HepG2 (cell line): ENCODE results near the gene NCAPD2. TPM values are rescaled to one million over a fixed set of nuclear protein-coding genes. Genes with fewer than 3 reads are reported as not detected.

Experiments
- FOXM1 ChIP-seq: sonication (generic); formaldehyde crosslinking; IDR thresholded peaks from 2 replicates; pipeline ENCODE4 v1.5.0; 2020; ENCODE audit warnings: missing genetic modification reagents
- MXD1 ChIP-seq: sonication (generic); formaldehyde crosslinking; IDR thresholded peaks from 2 replicates; pipeline ENCODE4 v1.4.0; 2020; ENCODE audit warnings: mild to moderate bottlenecking, missing genetic modification reagents
- MYNN ChIP-seq: sonication (generic); formaldehyde crosslinking; IDR thresholded peaks from 2 replicates; pipeline ENCODE4 v1.4.0; 2020; ENCODE audit warnings: mild to moderate bottlenecking, low read depth, missing genetic modification reagents
- NFRKB ChIP-seq: fragments of 450-650 bp; IDR thresholded peaks from 2 replicates; pipeline ENCODE4 v1.6.1; 2017
- NPAS2 ChIP-seq: sonication (generic); formaldehyde crosslinking; IDR thresholded peaks from 2 replicates; pipeline ENCODE4 v1.8.0; 2022; ENCODE audit warnings: mild to moderate bottlenecking, missing genetic modification reagents, borderline replicate concordance
- PHF8 ChIP-seq: sonication (generic); formaldehyde crosslinking; IDR thresholded peaks from 2 replicates; pipeline ENCODE4 v1.5.0; 2020; ENCODE audit warnings: missing genetic modification reagents
- SATB2 ChIP-seq: sonication (generic); formaldehyde crosslinking; IDR thresholded peaks from 2 replicates; pipeline ENCODE4 v1.5.0; 2020; ENCODE audit warnings: missing genetic modification reagents
- USF2 ChIP-seq, 2 experiments: sonication (generic) in 1 of 2; formaldehyde crosslinking in 1 of 2; IDR thresholded peaks; 2 replicates each; pipeline versions ENCODE4 v1.5.1 to v1.6.1; 2011 to 2020; ENCODE audit warnings: borderline replicate concordance in 1 of 2, low read depth in 1 of 2, low read length in 1 of 2, mild to moderate bottlenecking in 1 of 2, missing genetic modification reagents in 1 of 2, moderate library complexity in 1 of 2
- ZBTB43 ChIP-seq: sonication (generic); formaldehyde crosslinking; conservative IDR thresholded peaks from 2 replicates; pipeline ENCODE4 v1.4.0; 2020; ENCODE audit warnings: missing genetic modification reagents
- ZBTB7B ChIP-seq: sonication (generic); formaldehyde crosslinking; IDR thresholded peaks from 2 replicates; pipeline ENCODE4 v1.4.0; 2020; ENCODE audit warnings: missing genetic modification reagents
- ZFP91 ChIP-seq: sonication (generic); formaldehyde crosslinking; IDR thresholded peaks from 2 replicates; pipeline ENCODE4 v1.9.0; 2022; ENCODE audit warnings: missing genetic modification reagents, mild to moderate bottlenecking, borderline replicate concordance
- ZMAT5 ChIP-seq: sonication (generic); formaldehyde crosslinking; IDR thresholded peaks from 2 replicates; pipeline ENCODE4 v1.5.0; 2020; ENCODE audit warnings: mild to moderate bottlenecking, low read depth, missing genetic modification reagents, borderline replicate concordance
- ZNF142 ChIP-seq: sonication (generic); formaldehyde crosslinking; IDR thresholded peaks from 2 replicates; pipeline ENCODE4 v1.4.0; 2020; ENCODE audit warnings: missing genetic modification reagents
- ZNF274 ChIP-seq: sonication (generic); formaldehyde crosslinking; IDR thresholded peaks from 2 replicates; pipeline ENCODE4 v1.5.1; 2020; ENCODE audit warnings: mild to moderate bottlenecking, missing genetic modification reagents
- ZNF780A ChIP-seq: sonication (generic); formaldehyde crosslinking; IDR thresholded peaks from 2 replicates; pipeline ENCODE4 v1.8.0; 2022; ENCODE audit warnings: mild to moderate bottlenecking, missing genetic modification reagents, moderate library complexity
- ZNF878 ChIP-seq: sonication (generic); formaldehyde crosslinking; IDR thresholded peaks from 2 replicates; pipeline ENCODE4 v1.8.1; 2023; ENCODE audit warnings: mild to moderate bottlenecking, missing genetic modification reagents, moderate library complexity
- polyA plus RNA-seq, 8 experiments: library from polyadenylated mRNA; depleted of rRNA in 3 of 8; stranded (reverse) in 7 of 8; unstranded in 1 of 8; fragments of >200 nt; fragmentation: Illumina TruSeq in 4 of 8; extraction: Trizol in 4 of 8; gene quantifications; 2 replicates each; pipeline versions ENCODE4 v1.2.1 to v1.2.3, GENCODE V29; 2011 to 2016; ENCODE audit warnings: low read depth in 4 of 8, missing spikeins in 1 of 8, mixed read lengths in 1 of 8; ENCODE audit not compliant: insufficient read depth in 1 of 8
- total RNA-seq, 5 experiments: library from RNA; depleted of rRNA; stranded (reverse); fragments of >200 nt; fragmentation: Illumina TruSeq; extraction: Trizol; gene quantifications; 2 replicates each; pipeline ENCODE4 v1.2.3, GENCODE V29; 2016; ENCODE audit warnings: low read depth in 1 of 5

Gene NCAPD2
- total and polyA plus RNA-seq, 2 of the 13 experiments (the other 11 are each of a cell fraction or from before 2014, with no cell fraction given) = 51.1 to 65.6 TPM

- TF ChIP-seq USF2 (IDR thresholded peaks at IDR 0.05; ENCODE audit: low read depth, low read length) (no peak), USF2 (CRISPR knock-in tag; IDR thresholded peaks at IDR 0.05; ENCODE audit: borderline replicate concordance) (peak; percentile 54; the same call in 1 of the 2 replicates), ZNF274 (CRISPR knock-in tag) (0 out of 2 replicates have a peak, but pooled peaks have one; percentile 29), NPAS2 (CRISPR knock-in tag) (no peak), ZNF780A (0 out of 2 replicates have a peak, but pooled peaks have one; percentile 12), ZNF142 (CRISPR knock-in tag) (peak; percentile 31; the same call in 1 of the 2 replicates), MXD1 (no peak), ZBTB7B (CRISPR knock-in tag) (0 out of 2 replicates have a peak, but pooled peaks have one; percentile 16), ZFP91 (CRISPR knock-in tag) (peak; percentile 74), NFRKB (no peak), MYNN (CRISPR knock-in tag) (no peak), PHF8 (CRISPR knock-in tag) (peak; percentile 64), ZNF878 (CRISPR knock-in tag) (peak; percentile 84; the same call in 1 of the 2 replicates), SATB2 (CRISPR knock-in tag) (no peak), ZMAT5 (CRISPR knock-in tag) (no peak), ZBTB43 (CRISPR knock-in tag) (no peak; the same call in 1 of the 2 replicates), FOXM1 (CRISPR knock-in tag) (no peak; the same call in 1 of the 2 replicates)
Measured at GRCh38 chr12:6533923-6534694, 40.2 kb downstream of the NCAPD2 start, which contains the start of gene GAPDH (continued).
